Measurements from ENCODE around the gene USP36. TPM values are rescaled to one million over a fixed set of nuclear protein-coding genes. Genes with fewer than 3 reads are reported as not detected.
A peak's percentile ranks its signal among the peaks of the same experiment; 100 is the strongest.

The USP36 gene
- total and polyA plus RNA-seq, 8 donors = 31.2 to 58.3 (median 35.8) TPM

- WGBS, 2 donors = 79 to 88% methylated on average over 12 of the region's 12 CpGs
- Histone ChIP-seq H3K27me3 (no peaks in the 10 kb centered on the region), H3K4me1 (peaks cover 0 to 3% (median 2%) of the 10 kb centered on the region in 3 donors), H3K9me3 (no peaks in the 10 kb centered on the region), H3K36me3 (no peaks in the 10 kb centered on the region), H3K27ac (peak overlapping the region in 2 of 4 donors; percentile 1 to 6), H3K4me3 (no peak overlapping the region)
- FAIRE-seq (no peak), DNase-seq (no peak), ATAC-seq (peak in 1 of 4 donors; percentile 19)
- intact Hi-C loops (cut with DNase I) = no loop called here
- no peak for TF ChIP-seq CTCF (IDR thresholded peaks at IDR 0.05)
Measured at GRCh38 chr17:78774956-78775571, 65.5 kb downstream of the USP36 start.

GRCh38 chr17:78774453-78774852 lies 66.2 kb downstream of the USP36 start:
- peak overlapping the region in 1 of 4 donors; percentile 1 for H3K27ac ChIP-seq
- TF ChIP-seq CTCF (IDR thresholded peaks at IDR 0.05) = no peak
- DNase-seq (no peak), ATAC-seq (no peak), FAIRE-seq (no peak)
- no peaks in the 10 kb centered on the region for H3K27me3 ChIP-seq
- no peak overlapping the region for H3K4me3 ChIP-seq
- intact Hi-C loops (cut with DNase I) = no loop called here
- no peaks in the 10 kb centered on the region for H3K36me3 ChIP-seq
- no peaks in the 10 kb centered on the region for H3K9me3 ChIP-seq
- 81 to 86% methylated on average over 2 of the region's 2 CpGs for WGBS, 2 donors
- no peaks in the 10 kb centered on the region for H3K4me1 ChIP-seq

- no peak for FAIRE-seq
Measured at GRCh38 chr17:78771758-78772382, 68.7 kb downstream of the USP36 start.

GRCh38 chr17:78769196-78769773 lies 71.3 kb downstream of the USP36 start:
- no peaks in the 10 kb centered on the region for H3K27me3 ChIP-seq
- DNase-seq (no peak), ATAC-seq (no peak), FAIRE-seq (no peak)
- intact Hi-C loops (cut with DNase I) = no loop called here
- H3K4me3 ChIP-seq = no peak overlapping the region
- H3K9me3 ChIP-seq = no peaks in the 10 kb centered on the region
- no peaks in the 10 kb centered on the region for H3K36me3 ChIP-seq
- 94 to 95% methylated on average over 7 of the region's 7 CpGs for whole genome bisulfite sequencing, 2 donors
- TF ChIP-seq CTCF (IDR thresholded peaks at IDR 0.05) = no peak
- no peak overlapping the region for H3K27ac ChIP-seq
- peaks cover 0 to 3% (median 0%) of the 10 kb centered on the region in 3 donors for H3K4me1 ChIP-seq

More at GRCh38 chr17:78771758-78772382, 68.7 kb downstream of the USP36 start:
- no peaks in the 10 kb centered on the region for H3K36me3 ChIP-seq
- H3K27ac ChIP-seq = no peak overlapping the region
- no peak for DNase-seq
- H3K9me3 ChIP-seq = no peaks in the 10 kb centered on the region
- no peak overlapping the region for H3K4me3 ChIP-seq
- no peaks in the 10 kb centered on the region for H3K27me3 ChIP-seq
- TF ChIP-seq CTCF (IDR thresholded peaks at IDR 0.05) = no peak
- WGBS, 2 donors = 74 to 86% methylated on average over 6 of the region's 6 CpGs
- H3K4me1 ChIP-seq = peaks cover 0 to 3% (median 0%) of the 10 kb centered on the region in 3 donors
- intact Hi-C loops (cut with DNase I) = no loop called here
- ATAC-seq = no peak

GRCh38 chr17:78767806-78768205 lies 72.8 kb downstream of the USP36 start:
- no peak for FAIRE-seq
- Histone ChIP-seq H3K9me3 (no peaks in the 10 kb centered on the region), H3K4me3 (no peak overlapping the region), H3K27ac (no peak overlapping the region), H3K27me3 (no peaks in the 10 kb centered on the region), H3K36me3 (no peaks in the 10 kb centered on the region), H3K4me1 (peaks cover 0 to 3% (median 0%) of the 10 kb centered on the region in 3 donors)
- 67 to 68% methylated on average over 4 of the region's 4 CpGs for WGBS, 2 donors
- ATAC-seq = no peak
- no peak for DNase-seq
- intact Hi-C loops (cut with DNase I) = no loop called here
- no peak for TF ChIP-seq CTCF (IDR thresholded peaks at IDR 0.05)

Data from pancreas (tissue), 10 donors.